HG03108 (cell line): Measurements from ENCODE around the gene MYO16.
"Not testable (repeated sequence)": the region's sequence is repeated elsewhere in the genome, so short reads cannot be mapped to it uniquely, and the experiment has no call there.

Source experiments
- ATAC-seq: cut with Tn5 transposase; IDR thresholded peaks from one replicate; pipeline ENCODE4 v1.9.1; 2021; ENCODE audit warnings: moderate library complexity; ENCODE audit not compliant: unreplicated experiment

The MYO16 gene

DNA sequence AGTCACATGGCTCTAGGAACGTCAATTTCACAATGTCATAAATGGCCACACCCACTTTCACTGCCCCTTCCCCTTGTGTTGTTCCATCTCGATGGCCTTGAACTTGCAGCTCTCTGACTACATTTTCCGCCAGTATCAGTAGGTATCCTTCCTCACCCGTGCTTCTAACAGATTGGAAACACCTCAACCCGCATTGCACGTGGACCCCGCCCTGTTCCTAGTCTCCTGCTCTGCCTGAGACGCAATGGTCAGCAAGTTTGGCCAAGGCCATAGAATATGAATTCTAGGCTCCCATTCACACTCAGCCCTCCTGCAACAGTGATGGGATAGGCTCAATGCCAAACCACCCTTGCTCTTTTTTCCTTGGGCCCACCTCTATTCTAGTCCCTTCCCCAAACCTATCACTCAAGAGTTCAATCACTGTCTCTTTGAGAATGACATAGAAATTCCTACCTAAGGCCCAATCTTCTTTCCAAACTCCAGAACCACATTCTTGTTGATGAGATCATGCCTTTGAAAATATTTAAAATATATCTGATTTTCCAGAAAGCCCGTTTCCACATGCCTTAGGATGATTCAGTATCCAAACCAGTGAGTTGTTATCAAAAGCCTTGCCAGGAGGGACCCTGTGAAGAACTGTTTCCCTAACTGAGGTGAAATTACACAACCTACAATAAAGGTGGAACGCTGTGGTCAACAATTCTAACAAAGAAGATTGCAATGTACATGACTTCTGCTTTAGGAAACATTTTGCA, 334.6 kb downstream of the MYO16 start:
- no peak for ATAC-seq

DNA sequence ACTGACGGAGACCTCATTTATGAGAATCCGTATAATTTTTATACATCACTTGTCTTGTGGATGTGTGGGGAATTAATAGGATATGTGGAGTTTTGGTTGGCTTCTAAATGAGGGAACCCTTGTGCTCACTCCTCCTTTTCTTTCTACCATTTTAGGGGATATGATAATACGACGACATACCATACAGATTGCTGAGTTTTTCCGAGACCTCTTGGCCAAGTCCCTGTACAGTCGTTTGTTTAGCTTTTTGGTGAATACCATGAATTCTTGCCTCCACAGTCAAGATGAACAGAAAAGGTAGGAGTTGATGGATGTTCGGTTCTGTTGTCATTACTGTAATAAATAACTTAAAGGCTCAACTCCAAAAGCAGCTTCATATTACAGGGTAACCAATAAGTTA, 335.2 kb downstream of the MYO16 start:
- ATAC-seq = no peak

DNA sequence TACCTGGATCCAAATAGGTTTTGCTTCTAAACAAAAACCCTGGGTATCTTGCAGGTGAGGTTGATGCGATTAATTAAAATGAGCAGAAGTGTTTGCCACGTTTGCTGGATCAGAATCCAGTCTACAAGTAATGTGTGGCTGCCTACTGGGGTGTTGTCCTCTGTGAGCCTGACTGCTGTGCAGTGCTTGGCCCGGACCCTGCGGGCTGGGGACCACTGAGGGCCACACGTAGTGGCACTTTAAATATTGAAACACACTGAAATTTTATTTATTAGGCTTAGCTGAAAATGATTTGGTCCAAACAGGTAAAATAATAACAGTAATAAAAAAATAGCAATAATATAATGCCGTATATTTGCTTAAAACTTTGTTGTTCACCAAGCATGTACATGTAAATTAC, 338.0 kb downstream of the MYO16 start:
- ATAC-seq = no peak

DNA sequence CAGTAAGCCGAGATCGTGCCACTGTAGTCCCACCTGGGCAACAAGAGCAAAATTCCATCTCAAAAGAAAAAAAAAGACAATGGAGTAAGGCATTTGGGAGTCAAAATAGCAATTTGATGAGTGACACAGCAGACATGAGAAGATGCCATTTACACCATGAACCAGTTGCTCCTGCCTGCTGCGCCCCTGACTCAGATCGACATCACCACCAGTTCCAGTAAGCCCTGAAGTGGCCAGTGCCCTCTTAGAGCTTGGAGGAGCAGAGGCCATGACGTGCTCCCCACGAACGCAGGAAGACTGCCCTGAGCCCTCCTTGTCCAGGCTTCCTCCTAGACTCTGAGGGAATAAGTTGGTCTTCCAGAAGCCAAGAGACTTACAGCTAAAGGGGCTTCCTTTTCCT, 339.2 kb downstream of the MYO16 start:
- ATAC-seq = no peak

- ATAC-seq = no peak
Observed at GRCh38 chr13:108974686-108975085, 345.3 kb downstream of the MYO16 start.

DNA sequence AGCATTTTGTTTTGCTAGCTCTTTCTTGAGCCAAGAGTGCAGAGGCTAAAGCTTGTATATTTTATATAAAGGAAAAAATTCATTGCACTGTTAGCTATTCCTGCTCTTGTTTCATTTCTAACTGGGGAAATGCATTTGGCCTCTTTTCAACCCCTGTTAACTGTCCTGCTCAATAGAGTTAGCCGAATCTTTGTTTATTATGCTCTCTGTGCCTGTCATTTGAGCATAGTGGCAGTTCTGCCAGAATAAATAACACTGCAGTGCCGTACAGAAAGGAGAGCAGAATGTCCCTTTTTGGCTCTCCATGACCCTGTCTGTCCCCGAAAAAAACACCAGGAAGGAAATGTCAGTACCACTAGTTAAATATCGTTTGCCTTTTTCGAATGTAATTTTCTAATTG, 350.8 kb downstream of the MYO16 start:
- ATAC-seq = no peak

GRCh38 chr13:108981407-108981806, 352.0 kb downstream of the MYO16 start:
- no peak for ATAC-seq

- no peak for ATAC-seq
Observed at GRCh38 chr13:108983273-108983672, 353.9 kb downstream of the MYO16 start.

DNA sequence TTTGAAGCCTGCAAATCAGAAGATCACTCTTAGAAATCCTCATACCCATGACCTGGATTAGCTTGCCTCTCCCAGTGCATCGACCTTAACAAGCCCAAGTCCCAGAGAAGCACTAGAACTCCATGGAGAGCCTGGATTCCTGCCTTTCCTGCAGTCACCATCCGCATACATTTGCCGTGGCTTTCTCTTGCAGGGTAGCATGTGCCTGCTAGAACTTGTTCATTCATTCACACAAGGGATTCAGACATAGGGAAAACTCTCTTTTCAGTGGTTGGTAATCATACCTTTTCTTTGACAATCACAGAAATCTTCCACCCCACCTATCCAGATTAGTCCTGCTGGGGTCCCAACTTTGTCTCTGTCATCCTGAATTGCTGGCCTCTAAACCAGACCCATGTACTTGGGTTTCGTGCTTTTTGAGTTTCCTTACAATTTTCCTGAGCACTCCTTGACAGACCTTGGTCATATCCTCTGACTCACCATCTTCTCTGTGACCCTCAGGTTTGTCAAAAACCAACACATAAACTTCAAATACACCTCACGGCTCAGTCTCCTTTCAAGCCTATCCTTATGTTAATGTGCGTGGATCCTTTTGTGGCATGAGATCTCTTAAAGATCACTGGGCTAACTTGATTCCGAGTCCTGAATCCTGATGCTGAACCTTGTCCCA, 355.0 kb downstream of the MYO16 start:
- no peak for ATAC-seq

DNA sequence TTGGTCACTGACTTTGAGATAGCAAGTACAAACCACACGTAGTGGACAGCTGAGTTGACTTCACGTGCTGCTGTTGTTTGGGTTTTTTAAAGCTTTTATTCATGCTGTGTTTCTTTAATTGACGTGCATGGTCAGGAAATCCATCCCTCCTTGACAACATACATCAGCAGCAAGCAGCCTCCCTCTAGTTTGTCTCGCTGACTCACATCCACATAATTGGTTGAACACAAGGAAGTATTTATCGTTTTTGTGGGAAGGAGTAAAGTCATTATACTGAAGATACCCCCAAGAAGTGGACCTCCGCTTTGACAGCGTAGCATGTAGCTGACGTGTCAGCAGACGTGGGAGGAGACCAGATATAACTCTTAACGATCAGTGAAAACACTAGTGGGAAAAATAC, 355.8 kb downstream of the MYO16 start:
- no peak for ATAC-seq

GRCh38 chr13:108987517-108987916, 358.1 kb downstream of the MYO16 start:
- no peak for ATAC-seq

DNA sequence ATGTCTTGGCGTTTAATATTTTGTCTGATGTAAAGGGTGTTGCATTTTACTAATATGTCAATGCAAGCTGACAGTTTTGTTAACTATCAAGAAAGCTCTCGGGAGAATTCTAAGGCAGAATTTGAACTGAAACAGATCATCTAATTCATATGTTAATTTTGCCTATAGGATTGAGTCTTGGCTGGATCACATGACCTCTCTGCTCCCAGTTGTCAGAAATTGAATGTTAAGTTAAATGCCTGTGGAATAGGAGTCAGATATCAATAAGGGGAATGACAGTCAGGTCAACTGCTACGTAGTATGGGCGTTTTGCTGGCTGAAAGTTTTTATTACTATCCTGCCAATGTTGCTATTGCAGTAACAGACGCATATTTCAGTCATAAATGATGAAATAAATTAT, 358.5 kb downstream of the MYO16 start:
- no peak for ATAC-seq

DNA sequence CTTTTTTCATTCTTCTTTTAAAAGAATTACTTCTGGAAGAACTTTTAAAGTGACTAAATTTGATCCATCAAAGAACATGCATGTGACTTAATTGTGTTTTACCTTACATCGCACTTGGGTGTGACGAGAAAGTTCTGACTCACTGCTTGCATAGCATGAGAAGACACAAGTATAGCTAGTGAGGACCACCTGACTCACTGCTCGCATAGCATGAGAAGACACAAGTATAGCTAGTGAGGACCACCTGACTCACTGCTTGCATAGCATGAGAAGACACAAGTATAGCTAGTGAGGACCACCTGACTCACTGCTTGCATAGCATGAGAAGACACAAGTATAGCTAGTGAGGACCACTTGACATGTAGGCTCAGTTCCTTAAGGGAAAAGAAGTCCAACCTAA, 362.0 kb downstream of the MYO16 start:
- ATAC-seq = not testable (repeated sequence)

DNA sequence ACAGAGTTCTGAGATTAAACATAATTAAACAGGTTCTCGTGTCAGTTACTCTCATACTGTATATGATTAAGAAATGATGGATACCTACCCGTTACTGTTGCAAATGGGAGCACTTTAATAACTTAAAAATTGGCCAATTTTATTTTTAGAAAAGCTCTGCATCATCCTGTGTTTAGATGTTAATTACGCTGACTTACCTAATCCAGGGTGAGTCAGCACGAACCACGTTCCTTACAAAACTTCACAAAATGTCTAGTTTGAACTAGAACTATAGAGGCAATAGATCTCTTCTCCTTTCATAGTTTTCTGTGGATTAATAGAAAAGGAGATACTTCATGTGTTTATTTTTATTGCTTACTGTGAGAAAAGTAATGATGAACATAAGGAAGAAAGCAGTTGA, 363.9 kb downstream of the MYO16 start:
- ATAC-seq = no peak

- ATAC-seq = no peak
Observed at GRCh38 chr13:108996430-108996829, 367.0 kb downstream of the MYO16 start.

DNA sequence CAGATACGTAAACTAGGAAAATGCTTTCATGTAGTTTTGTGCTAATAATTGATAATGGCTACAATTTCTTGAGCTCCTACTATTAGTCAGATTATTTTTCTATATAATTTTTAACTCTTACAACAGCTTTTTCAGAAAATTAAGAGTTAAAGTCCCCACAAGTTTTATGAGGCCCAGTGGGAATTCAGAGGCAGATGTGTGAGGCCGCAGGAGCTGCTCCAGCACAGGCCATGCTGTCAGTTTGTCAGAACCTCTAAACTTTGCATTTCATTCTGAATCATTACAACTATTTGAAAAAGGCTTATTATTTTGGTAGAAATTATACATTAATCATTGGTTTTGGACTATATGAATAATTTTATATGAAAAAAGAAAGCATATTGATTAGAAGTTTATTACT, 370.8 kb downstream of the MYO16 start:
- no peak for ATAC-seq

DNA sequence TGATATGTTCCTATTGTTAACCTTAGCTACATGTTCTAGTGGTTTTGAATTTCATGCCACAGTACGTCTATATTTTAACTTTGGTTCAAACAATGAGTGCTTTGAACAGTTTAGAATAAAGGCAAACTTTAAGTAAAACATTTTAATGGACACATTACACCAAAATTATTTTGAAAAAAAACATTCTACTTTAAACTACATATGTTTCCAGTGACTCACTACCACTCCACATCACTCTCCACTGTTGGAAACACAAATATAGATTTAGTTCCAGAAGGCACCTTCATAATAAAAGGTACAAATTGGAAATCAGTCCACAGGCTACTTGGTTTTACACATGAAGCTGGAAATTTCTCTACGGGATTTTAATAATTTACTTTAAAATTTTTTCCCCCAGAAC, 373.5 kb downstream of the MYO16 start:
- no peak for ATAC-seq

- no peak for ATAC-seq
Observed at GRCh38 chr13:109007946-109008345, 378.5 kb downstream of the MYO16 start.

- no peak for ATAC-seq
Observed at GRCh38 chr13:109009756-109010155, 380.3 kb downstream of the MYO16 start.

GRCh38 chr13:109010912-109011311, 381.5 kb downstream of the MYO16 start:
- ATAC-seq = no peak

GRCh38 chr13:109012115-109012514, 382.7 kb downstream of the MYO16 start:
- ATAC-seq = no peak

- ATAC-seq = no peak
Observed at GRCh38 chr13:109021558-109021957, 392.1 kb downstream of the MYO16 start.

- ATAC-seq = no peak
Observed at GRCh38 chr13:109024611-109025010, 395.2 kb downstream of the MYO16 start.
